Measurements from ENCODE around the gene ZNF646. TPM values are rescaled to one million over a fixed set of nuclear protein-coding genes. Genes with fewer than 3 reads are reported as not detected.

The ZNF646 gene
- total RNA-seq, 2 donors from 2014 or later = 10.1 to 11.7 TPM

DNA sequence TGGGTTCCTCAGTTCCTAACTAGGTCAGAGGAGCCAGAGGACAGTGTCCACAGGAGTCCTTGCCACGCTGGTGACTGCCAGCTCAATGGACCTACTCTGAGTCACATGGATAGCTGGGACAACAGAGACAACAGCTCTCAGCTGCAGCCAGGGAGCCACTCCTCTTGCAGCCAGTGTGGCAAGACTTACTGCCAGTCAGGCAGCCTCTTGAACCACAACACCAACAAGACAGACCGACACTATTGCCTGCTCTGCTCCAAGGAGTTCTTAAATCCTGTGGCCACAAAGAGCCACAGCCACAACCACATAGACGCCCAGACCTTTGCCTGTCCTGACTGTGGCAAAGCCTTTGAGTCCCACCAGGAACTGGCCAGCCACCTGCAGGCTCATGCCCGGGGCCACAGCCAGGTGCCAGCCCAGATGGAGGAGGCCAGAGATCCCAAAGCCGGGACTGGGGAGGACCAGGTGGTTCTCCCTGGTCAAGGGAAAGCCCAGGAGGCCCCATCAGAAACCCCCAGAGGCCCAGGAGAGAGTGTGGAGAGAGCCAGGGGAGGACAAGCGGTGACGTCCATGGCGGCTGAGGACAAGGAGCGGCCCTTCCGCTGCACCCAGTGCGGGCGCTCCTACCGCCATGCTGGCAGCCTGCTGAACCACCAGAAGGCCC is 6.7 kb downstream of the ZNF646 start:
- DNase-seq (ENCODE audit: low spot score) = no peak
- intact Hi-C loops (cut with DNase I) = loop anchor here in 1 of 2 donors (10.0 kb wide), 1 partner anchor 366 kb away; no protein-coding TSS in a partner anchor

DNA sequence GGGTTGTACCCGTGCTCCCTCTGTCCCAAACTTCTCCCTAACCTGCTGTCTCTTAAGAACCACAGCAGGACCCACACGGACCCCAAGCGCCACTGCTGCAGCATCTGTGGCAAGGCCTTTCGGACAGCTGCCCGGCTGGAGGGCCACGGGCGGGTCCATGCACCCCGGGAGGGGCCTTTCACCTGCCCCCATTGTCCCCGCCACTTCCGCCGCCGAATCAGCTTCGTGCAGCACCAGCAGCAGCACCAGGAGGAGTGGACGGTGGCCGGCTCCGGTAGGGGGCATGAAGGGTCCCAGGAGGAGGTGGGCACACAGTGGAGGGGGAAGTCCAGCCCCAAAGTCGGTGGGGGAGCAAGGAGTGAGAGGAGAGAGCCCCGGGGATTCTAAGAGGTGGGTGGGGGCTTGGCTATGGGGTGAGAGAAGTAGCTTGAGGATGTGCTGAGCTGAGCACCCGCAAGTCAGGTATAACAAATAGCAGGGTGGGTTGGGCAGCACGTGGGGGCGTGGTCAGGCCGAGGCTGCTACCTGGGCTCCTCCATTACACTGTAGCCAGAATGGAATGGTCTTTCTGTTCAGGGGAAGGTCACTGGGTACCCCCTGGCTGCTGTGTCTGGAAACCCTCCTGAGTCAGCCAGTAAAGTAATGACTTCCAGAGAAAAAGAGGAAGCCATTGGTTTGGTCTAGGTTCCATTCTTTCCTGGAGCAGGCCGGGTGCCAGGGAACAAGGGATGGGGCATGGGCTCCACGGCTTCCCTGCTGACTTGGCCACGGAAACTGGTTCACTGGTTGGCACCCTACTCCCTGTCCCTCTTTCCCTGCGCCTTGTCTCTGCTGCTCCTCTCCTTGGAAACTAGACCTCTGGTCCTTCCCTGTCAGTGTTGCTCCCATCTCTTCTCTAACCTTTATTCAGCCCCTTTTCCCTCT is 7.5 kb downstream of the ZNF646 start:
- peak; percentile 81 for DNase-seq (ENCODE audit: low spot score)
- intact Hi-C loops (cut with DNase I) = loop anchor here in 1 of 2 donors (10.0 kb wide), 1 partner anchor 367 kb away; no protein-coding TSS in a partner anchor

DNA sequence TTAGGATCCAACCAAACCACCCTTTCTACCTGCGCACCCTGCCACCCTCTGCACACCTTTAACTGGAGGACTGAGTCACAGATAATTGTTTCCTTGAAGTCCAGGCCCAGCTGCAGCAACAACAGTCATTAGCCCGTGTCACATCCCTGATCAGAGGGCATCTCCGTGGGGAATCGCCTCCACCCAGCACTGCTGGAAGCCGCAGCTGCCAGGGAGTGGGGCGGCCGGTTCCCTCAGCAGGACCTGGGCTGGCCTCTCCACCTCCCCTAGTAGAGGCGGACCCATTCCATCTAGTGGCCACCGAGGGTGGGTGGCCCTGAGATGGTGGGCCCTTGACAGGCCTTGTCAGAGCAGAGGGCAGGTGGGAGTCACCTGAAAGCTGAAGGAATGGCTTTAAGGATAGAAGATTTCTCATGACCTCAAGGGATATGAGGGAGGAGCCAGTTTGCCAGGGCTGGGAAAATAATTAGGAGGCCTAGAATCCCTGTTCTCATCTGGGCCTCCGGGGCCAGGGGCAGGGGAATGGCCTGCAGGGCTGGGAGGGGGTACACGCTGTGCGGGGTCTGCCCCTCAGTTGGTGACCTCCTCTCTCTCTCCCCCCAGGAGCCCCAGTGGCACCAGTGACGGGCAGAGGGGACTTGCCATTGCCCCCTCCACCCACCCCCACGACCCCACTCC is 8.3 kb downstream of the ZNF646 start:
- no peak for DNase-seq (ENCODE audit: low spot score)
- intact Hi-C loops (cut with DNase I) = loop anchor here in 1 of 2 donors (10.0 kb wide), 1 partner anchor 368 kb away; no protein-coding TSS in a partner anchor

DNA sequence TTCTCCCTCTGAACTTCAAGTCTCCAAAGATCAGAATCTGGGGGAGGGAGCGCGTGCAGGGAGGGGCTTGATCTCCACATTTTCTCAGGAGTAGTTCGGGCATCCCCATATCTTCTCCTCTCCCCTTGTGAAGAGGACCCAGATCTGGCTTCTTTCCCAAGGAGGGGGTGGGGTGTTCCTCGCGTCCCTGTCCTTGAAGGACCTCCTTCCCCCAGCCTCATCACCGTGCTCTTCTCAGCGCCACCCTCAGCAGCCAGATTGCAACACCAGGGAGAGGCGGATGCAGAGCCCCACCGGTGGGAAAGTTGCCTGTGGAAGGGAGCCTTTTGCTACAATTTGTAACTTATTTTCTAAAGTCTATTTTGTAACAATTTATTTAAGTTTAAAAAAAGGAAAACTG is 8.9 kb downstream of the ZNF646 start:
- intact Hi-C loops (cut with DNase I) = loop anchor here in 1 of 2 donors (10.0 kb wide), 1 partner anchor 368 kb away; no protein-coding TSS in a partner anchor

DNA sequence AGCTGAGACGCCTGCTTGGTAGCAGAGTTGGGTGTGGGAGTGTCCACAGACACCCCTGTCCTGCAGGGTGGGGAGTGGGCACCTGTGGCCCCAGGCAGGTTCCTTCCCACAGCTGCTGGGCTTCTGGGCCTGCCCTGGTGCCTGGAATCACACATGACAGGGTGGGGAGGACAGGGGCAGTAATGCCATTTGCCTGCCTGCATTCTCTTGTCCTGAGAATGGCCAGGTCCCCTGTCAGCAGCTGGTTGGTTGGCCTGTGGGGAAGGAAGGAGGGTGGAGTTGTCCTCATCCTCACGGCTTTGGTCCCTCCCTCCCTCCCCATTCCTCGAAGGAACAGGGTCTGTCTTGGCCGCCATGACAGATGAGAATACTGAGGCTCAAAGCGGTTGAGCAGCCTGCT is 9.3 kb downstream of the ZNF646 start:
- intact Hi-C loops (cut with DNase I) = loop anchor here in 1 of 2 donors (10.0 kb wide), 1 partner anchor 369 kb away; no protein-coding TSS in a partner anchor
- no peak for DNase-seq (ENCODE audit: low spot score)

More for the DNA sequence above, 8.9 kb downstream of the ZNF646 start:
- DNase-seq (ENCODE audit: low spot score) = no peak

DNA sequence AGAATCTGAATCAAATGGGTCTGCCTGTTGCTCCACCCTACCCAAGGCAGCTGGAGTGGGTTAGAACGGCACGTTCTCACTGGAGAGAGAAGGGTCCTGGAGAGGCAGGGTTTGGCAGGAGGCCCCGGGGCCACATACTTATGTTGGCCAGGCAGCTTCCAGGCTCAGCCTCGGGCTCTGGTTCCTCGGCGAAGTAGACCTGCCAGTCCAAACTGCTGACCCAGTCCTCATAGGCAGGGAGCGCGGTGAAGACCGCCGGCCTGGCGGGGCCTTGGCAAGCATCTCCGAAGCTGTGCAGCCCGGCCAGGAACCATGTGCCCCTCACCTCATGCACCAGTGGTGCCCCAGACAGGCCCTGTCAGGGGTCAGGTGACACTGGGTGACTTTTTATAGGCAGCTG is 9.8 kb downstream of the ZNF646 start:
- no peak for DNase-seq (ENCODE audit: low spot score)
- intact Hi-C loops (cut with DNase I) = loop anchor here in 1 of 2 donors (10.0 kb wide), 1 partner anchor 369 kb away; no protein-coding TSS in a partner anchor

DNA sequence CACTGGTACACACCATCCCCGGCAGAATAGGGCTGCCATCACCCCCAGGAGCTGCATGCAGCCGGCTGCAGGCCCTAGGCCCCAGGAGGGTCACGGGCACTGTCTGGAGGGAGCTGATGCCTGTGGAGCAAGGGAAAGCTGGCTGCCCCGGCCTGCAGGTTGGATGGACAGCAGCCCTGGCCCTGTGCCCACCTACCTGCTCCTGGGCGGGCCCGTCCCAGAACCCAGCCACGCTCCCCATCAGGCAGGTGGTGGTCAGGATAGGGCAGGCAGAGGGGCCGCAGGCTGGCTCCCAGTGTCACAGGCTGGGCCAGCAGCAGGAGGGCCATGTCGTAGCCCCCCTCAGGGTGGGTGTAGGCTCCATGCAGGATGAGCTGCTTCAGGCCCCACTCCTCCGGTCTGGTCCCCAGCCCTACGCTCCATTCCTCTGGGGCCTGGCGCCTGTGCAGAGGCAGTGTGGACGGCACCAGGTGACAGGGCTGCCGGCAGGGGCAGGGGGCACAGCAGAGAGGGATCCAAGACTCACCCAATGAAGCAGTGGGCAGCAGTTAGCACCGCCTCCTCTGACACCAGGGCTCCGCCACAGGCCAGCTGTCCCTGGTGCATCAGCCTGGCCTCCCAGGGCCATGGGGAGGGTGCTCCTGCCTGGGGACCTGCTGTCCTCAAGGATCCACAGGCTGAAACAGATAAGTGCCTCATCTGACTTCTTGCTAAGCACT is 10.5 kb downstream of the ZNF646 start:
- intact Hi-C loops (cut with DNase I) = loop anchor here in 1 of 2 donors (10.0 kb wide), 1 partner anchor 370 kb away; no protein-coding TSS in a partner anchor

DNA sequence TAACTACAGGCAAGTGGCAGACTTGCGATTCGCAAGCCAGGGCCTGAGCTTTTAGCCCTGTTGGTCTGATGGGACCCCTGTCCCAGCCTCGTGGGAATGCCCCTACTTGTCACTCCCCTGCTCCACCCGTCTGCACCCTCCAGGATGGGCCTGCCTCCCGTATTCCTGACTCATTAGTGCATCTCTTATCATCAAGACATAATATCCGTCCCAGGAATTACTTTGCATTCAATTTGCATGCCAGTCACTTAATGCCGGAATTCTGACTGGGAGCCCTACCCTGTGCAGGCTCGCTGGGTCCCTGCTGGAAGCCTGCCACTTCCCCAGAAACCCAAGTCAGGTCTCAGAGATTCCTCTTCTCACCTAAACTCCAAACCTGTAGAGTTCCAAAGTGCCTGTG is 11.2 kb downstream of the ZNF646 start:
- DNase-seq (ENCODE audit: low spot score) = no peak
- intact Hi-C loops (cut with DNase I) = loop anchor here in 1 of 2 donors (10.0 kb wide), 1 partner anchor 371 kb away; no protein-coding TSS in a partner anchor

More for the DNA sequence above, 10.5 kb downstream of the ZNF646 start:
- DNase-seq (ENCODE audit: low spot score) = no peak

DNA sequence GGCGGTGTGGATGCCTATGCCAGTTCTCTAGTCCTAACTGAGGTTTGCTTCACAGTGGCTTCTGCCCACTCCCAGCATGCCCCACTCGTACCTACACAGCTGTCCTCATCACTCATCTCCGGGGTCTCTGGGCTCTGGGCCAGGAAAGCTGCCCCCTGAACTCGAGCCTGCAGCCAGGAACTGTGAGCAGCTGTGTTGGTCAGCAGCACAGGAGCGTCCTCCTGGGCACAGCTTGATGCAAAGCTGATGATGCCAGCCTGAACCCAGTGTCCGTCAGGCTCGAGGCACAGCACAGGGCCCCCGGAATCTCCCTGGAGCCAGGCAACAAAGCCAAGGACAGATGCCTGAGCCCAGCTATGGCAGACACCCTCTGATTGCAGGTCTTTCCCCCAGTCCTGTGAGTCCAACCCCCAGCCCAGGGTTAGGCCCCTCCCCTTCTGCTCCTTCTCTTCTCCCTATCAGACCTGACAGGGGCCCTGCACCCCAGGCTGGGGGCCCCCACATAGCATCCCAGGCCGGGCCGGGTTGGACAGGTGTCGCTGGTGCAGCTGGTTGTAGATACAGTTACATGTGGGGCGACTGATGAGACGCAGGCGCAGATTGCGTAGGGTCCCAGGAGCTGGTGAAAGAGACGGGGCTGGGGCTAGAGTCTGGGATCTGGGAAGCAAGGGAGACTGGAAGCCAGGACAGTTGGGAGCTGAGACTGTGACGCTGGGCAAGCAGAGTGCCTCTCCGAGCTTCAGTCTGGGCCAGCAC is 11.8 kb downstream of the ZNF646 start:
- intact Hi-C loops (cut with DNase I) = loop anchor here in 1 of 2 donors (10.0 kb wide), 1 partner anchor 371 kb away; no protein-coding TSS in a partner anchor
- DNase-seq (ENCODE audit: low spot score) = no peak

DNA sequence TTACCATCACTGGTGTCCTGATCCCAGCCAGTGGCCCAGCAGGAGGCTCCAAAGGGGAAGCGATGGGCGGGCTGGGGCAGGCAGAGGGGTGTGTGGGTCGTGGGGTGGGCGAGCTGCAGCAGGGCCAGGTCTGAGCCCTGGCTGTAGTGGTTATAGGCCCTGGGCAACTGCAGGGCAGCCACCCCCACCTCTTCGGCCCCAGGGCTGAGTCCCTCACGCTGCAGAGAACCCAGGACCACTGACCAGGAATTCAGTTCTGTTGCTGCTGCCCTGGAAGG is 12.3 kb downstream of the ZNF646 start:
- DNase-seq (ENCODE audit: low spot score) = no peak
- intact Hi-C loops (cut with DNase I) = loop anchor here in 1 of 2 donors (10.0 kb wide), 1 partner anchor 372 kb away; no protein-coding TSS in a partner anchor

DNA sequence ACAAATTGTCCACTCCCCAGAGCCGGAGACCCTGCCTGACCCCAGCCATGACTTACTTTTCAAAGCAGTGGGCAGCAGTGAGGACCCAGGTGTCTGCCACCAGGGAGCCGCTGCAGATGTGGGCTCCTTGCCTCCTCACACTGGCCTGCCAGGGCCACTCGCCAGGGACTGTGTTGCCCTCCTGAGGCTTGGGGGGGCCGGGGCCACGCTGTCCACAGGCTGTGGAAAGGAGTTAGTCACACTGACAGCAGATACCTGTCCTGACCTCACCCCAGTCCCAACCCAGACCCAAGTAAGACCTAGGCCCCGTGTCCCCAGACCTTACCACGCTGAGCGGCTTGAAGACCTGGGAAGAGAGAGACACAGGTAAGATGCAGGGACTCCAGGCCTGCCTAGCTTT is 13.3 kb downstream of the ZNF646 start:
- no peak for DNase-seq (ENCODE audit: low spot score)
- intact Hi-C loops (cut with DNase I) = loop anchor here in 1 of 2 donors (10.0 kb wide), 1 partner anchor 373 kb away; no protein-coding TSS in a partner anchor

DNA sequence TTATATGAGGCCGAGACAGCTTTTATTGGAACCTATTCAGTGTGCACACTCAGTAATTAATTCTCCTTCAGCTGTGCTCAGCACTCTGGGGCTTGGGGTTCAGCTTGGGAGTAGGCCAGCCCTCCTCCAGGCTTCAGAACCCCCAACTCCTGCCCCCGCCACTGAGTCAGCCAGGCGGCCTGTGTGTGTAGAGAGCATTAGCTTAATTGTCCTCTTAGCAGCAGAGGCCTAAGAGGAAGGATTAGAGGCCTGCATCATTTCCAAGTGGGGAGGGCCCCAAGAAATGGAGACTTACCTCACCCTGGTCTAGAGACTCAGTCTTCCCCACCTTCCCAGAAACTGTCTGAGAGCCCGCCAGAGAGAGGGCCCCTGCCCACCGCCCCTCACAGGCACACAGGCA is 13.7 kb downstream of the ZNF646 start:
- intact Hi-C loops (cut with DNase I) = loop anchor here in 1 of 2 donors (10.0 kb wide), 1 partner anchor 373 kb away; no protein-coding TSS in a partner anchor
- no peak for DNase-seq (ENCODE audit: low spot score)

DNA sequence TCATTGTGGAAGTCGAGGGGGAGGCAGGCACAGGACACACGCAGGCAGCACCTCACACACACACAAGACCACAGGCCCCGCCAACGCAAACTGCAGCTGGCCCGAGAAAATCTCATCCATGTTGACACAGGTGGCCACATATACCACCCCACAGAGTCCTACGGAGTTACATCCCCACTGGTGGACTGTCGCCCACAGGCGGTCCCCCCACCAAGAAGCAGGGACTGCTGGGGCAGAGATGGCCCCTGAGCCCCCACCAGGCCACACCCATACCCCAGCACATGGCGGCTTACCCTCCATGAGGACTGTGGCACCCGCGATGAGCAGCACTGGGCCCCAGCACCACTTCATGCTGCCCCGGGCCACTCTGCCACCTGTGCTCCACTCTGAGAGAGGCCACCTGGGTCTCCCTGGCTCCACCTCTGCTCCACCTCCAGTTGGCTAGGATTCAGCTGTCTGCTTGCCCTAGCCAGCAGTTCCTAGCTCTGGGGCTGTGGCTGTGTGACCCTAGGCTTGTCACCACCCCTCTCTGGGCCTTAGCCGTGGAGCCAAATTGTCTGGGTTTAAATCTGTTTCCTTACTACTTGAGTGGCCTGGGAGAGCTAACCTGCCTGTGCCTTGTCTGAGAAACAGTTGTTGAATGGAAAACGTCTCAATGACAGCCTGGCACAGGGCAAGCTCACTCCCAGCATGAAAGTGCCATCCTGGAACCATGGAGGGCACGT is 14.4 kb downstream of the ZNF646 start, which contains the start of gene PRSS53:
PRSS53 (minus strand) TSS at position 485 of the 725 bp plus-strand sequence; CDS start at position 351, 134 bp downstream.
- DNase-seq (ENCODE audit: low spot score) = no peak

DNA sequence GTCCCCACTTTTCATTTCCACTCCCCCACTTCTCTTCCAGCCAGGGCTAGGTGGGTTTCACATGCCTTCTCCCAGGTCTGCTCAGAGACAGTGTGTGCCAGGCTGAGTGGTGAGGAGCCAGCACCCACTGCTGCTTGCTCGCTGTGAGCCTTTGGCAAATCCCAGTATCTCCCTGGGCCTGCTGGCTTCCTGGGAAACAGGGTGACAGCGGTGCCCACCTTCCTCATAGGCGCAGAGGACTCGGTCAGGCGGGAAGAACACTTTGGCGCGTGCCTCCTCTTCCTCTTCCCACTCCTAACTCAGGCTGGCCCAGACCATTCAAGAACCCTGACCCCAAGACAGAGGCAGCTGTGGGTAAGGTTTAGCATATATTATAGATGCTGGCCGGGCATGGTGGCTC is 15.0 kb downstream of the ZNF646 start:
- intact Hi-C loops (cut with DNase I) = loop anchor here in 1 of 2 donors (10.0 kb wide), 1 partner anchor 374 kb away; no protein-coding TSS in a partner anchor
- no peak for DNase-seq (ENCODE audit: low spot score)

More for the DNA sequence above, 14.4 kb downstream of the ZNF646 start, which contains the start of gene PRSS53:
- intact Hi-C loops (cut with DNase I) = loop anchor here in 1 of 2 donors (10.0 kb wide), 1 partner anchor 374 kb away; no protein-coding TSS in a partner anchor

DNA sequence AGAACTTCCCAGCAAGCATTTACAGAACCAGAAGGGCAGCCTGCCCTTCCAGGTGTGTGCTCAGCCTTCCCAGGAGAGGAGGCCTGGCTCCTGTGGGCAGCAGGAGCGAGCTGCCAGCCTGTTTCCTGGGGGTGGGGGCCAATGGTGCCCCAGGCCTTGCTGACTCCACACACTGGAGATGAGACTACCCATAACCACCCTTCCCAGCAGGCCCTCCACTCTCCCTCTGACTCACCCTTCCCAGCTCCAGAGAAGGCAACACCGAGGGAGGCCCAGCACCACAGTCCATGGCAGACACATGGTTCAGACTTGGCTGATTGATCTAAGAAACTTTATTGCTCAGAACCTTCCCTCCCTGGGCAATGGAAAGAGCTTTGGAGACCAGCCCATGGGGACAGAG is 16.3 kb downstream of the ZNF646 start:
- intact Hi-C loops (cut with DNase I) = loop anchor here in 1 of 2 donors (10.0 kb wide), 1 partner anchor 106 kb away; the partner anchor contains the start of gene HSD3B7

DNA sequence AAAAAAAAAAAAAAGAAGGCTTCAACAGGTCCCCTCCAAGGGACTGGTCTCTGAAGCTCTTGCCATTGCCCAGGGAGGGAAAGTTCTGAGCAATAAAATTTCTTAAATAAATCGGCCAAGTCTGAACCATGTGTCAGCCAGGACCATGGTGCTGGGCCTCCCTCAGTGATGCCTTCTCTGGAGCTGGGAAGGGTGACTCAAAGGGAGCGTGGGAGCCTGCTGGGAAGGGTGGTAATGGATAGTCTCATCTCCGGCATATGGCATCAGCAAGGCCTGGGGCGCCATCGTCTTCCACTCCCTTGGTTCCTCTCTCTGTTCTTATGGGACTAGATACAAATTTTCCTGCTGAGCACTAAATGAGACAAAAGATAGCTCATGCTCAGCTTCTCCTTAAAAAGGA is 18.1 kb downstream of the ZNF646 start:
- intact Hi-C loops (cut with DNase I) = loop anchor here in 1 of 2 donors (10.0 kb wide), 1 partner anchor 108 kb away; the partner anchor contains the start of gene HSD3B7
- DNase-seq (ENCODE audit: low spot score) = peak; percentile 76

More for the DNA sequence above, 16.3 kb downstream of the ZNF646 start:
- DNase-seq (ENCODE audit: low spot score) = peak; percentile 50

Data from posterior vena cava (tissue), 2 donors.